GM18498 (cell line): Measurements from ENCODE around the gene DNAJB9.

Experiments used
- ATAC-seq: cut with Tn5 transposase; IDR thresholded peaks from one replicate; pipeline ENCODE4 v1.9.1; 2021; ENCODE audit warnings: mild to moderate bottlenecking, moderate library complexity; ENCODE audit not compliant: unreplicated experiment

Gene DNAJB9

DNA sequence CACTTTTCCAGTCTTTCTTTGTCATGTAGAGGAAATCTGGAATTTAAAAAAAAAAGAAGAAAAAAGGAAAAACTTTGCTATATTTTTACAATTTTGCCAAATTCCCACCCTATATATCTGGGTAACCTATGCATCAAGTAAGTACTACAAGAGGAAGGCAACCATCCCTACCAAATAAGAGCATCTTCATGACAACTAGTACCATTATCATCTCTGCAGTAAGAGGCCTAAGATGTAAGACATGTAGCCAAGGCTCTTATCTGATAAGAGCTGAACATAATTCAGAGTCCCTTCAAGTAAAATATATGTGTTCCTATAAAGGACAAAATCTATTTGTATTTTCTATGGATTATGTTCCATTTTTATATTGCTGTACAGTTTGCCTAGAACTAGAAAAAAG is 3.7 kb upstream of the DNAJB9 start:
- ATAC-seq, result no peak

DNA sequence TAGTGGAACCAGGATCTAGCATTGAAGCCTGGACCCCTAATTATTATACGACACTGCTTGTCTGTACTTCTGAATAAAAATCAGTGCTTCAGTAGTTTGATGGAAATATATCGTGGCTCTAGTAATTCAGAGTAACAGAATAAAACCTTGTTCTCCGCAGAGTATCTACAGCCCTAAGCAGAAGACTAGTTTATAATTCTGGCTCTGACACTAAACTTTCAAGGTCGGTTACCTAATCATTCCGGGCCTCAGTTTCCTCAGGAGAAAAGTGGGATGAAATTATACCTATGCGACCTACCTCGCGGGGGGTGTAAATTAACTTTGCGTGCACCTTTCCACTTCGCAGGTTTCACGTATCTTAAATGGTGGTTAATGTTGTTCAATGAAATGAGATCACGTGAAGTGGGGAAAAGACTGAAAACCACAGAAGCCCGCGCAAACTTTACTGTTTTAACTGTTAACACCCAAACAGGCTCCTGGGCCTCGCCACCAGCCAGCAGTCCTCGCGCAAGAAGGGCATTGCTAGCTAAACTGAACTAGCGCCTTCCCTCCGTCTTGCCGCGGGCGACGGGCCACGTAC is 783 bp upstream of the DNAJB9 start:
- no peak for ATAC-seq

DNA sequence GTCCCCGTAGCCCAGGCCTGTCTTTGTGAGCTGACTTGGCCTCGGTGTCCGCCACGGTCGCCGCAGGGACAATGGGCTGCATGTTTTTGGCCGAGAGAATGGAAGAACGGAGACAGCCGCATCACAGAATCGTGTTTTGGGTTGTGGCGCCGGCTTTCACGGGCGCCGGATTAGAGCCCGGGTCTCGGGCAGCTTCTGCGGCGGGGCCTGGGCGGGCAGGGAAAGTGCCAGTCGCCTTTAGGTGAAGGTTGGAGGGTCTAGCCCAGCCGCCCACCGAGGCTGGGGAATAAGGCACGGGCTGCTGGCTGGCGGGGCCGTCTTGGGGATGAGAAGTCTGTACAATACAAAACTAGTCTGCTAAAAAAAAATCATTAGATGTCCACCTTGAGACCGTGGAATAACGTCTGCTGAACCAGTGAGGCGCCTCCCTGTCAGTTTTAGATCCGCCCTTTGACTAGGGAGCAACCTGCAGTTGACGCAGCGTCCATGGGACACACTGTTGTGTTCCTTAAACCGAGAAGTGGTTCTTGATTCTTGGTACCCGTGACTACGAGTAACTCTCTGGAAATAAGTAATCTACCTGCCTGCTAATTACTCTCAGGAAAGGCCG is 577 bp downstream of the DNAJB9 start:
- peak; percentile 26 for ATAC-seq

DNA sequence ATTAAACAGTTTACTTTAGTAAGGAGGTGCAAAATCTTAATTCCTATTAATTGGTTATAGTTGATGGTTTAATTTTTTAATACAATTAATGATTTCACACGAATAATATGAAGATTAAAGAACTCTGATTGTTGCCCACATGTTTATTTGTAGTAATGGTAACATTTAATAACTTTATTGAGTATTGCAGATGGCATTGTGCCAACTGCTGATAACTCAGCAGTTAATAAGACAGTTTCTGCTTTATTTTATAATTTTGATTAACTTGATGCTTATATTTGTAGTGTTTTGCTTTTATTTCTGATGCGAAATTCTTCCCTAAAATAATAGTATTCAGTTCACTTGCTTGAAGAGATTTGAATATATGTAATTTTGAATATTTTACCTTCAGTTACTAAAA is 2.8 kb downstream of the DNAJB9 start:
- no peak for ATAC-seq

DNA sequence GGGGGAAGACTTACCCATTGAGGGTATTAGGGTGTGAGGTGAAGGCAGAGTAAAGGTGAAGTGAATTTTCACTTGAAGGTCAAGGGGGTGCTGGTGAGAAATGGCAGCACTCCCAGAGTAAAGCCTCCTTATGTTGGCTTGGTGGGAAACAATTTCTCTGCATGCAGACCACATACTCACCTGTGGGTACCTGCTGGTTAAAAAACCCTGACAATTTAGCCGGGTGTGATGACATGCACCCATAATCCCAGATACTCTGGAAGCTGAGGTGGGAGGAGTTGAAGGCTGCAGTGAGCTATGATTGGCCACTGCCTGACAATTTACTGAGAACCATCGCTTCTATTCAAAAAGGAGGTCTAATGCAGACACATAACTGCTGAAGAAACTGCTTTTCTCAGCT is 5.5 kb downstream of the DNAJB9 start:
- no peak for ATAC-seq

DNA sequence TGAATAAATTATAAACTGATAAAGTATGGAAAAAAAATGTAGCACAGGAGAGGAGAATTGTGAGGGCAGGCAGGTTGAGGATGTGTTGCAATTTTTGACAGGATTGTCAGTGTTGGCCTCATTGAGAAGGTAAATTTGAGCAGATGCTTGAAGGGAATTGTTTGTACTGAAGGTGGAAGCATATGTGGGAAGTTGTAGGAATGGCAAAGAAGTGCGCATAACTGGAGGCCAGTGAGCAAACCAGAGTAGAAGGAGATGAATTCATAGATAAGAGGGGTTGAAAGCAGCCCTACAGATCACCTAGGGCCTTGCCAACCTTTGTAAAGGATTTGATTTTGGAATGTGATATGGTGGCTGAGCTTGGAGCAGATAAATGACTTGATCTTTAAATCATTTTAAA is 6.4 kb downstream of the DNAJB9 start:
- ATAC-seq, result no peak

DNA sequence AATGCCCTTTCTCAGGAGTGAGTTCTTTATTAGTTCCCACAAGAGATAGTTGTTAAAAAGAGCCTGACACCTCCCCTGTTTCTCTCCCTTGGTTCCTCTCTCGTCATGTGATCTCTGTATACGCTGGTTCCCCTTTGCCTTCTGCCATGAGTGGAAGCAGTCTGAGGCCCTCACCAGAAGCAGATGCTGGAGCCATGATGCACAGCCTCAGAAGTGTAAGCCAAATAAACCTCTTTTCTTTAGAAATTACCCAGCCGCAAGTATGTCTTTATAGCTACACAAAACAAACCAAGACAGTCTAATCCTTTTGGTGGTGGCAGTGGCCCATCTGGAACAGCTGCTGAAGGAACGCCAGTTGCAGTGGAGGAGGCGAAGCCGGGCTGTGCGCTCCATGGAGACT is 9.3 kb downstream of the DNAJB9 start:
- no peak for ATAC-seq

DNA sequence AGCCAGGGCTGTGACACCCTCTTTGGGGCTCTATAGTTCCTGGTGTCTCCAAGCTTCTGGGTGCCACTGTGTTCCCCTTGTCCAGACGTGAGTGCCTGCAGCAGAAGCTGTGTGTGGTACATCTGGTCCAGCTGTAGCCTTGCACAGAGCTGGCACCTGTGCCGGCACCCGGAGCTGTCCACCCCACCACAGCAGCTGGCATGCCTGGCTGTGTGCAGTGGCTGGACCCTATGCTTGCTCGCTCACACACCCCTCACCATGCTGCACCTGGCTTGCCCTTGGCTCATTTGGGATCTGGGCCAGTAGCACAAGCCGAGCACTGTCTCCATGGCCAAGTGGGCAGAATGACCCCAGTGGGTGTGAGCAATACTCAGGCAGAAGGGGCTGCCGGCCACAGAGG is 10.6 kb downstream of the DNAJB9 start:
- no peak for ATAC-seq

DNA sequence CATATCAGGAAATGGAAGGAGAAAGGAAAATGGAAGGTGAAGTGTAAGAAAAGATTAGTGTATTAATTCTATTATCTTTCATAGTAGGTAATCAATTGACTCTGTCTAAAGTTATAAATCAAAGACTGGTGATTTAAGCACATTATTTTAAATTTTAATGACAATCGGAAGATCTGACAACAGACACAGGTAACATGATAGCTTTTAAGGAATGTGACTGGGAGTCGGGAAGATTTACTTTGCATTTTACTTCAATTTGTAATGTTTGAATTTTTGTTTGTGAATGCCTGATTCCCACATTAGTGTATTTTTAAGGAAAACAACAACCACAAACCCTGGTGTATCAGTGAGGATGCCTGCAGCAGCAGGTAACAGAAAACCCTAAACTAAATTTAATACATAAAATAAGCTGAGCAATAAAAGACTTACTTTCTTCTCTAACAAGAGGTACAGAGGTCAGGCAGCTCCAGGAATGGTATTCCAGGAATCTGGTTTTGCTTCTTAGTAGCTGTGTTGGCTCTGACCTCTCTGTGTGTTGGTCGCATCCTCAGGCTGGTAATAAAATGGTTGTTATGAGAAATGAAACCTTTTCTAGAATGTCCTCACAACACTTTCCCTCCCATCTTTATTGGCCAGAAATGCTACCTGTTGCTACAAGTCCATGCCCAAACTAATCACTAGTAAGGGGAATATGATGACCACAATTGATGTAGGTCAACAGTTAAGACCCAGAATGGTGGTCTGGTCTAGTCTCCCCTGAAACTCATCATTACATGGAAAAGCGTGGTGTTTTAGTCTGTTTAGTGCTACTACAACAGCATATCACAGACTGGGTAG is 12.2 kb downstream of the DNAJB9 start:
- ATAC-seq, result no peak

DNA sequence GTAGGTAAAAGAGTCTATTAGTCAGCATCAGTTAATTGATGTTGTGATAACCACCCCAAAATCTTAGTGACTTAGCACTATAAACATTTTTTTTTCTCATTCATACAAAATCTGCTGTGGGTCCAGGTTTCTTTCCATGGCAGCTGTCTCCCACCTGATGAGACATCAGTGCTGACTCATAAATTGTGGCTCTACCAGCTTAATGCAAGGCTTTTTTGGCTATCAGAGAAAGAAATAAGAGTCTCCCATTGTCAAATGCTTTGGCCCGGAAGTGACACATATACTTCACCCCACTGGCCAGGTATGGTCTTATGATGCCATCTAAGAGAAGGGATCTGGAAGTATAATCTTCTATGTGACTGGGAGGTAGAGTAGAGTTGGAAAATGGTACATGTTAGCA is 14.5 kb downstream of the DNAJB9 start:
- ATAC-seq, result no peak

DNA sequence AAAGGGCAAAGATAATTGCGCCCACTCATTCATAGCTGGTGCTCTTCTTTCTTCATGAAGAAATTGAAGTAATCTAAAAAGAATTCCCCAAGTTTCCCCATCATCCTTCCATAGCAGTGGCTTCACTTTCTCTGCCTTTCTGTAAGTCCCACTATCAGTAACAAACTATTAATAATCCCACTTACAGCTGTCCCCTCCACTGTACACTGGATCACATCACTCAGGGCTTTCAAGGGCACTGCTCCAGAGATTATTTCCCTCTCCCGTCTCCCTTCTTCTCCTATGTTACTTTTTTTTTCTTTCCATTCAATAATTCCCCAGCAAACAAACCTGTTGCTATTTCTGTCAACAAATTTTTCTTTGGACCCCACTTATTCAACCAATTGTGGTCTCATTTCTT is 16.2 kb downstream of the DNAJB9 start:
- ATAC-seq, result no peak

DNA sequence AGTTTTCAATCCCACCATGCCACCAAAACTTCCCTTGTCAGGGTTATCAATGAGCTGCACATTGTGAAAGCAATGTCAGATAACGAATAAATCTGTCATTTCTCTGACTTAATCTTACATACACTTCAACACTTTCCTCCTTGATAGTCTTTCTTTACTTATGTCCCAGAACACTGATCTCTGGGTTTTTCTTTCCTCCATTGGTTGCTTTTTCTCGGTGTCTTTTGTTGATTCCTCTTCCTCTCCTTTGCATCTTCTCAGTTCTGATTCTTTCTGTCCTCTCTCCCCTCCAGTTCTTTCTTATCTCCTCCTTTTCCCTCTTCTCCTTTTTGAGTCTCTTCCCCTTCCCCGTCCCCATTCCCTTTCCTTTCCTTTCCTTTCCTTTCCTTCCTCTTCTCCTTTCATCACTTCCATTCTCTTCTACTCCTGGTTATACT is 16.6 kb downstream of the DNAJB9 start:
- ATAC-seq, result no peak

DNA sequence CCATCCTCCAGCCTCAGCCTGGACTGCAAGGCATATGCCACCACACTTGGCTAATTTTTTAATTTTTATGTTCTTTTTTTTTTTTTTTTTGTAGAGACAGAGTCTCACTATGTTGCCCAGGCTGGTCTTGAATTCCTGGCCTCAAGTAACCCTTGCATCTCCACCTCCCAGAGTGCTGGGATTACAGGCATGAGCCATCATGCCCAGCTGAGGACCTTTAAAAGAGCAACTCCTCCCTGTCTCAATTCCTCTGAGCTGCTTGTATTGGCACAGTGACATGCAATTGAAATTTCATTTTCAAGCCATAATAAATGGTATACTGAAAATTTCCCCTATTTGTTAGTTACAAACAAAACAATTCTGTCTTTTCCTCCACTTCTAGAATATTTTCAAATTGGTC is 19.5 kb downstream of the DNAJB9 start:
- ATAC-seq, result no peak

DNA sequence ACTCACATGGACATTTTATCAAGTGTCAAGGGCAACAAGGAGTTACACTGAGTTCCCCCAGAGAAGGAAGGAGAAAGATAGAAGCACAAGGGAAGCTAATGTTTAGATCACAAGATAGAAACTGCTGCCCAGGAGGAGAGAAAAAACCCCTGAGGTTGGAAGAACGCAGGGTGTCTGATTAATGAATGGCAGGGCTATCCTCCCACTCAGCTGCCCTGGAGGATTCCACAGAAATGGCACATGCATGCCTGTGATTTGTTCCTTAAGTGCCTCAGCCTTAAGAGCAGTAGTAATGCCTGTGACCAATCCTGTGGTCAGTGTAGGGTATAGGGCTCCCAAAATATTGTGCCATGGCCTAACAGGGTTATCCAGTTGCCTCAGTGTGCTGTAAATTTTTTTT is 20.2 kb downstream of the DNAJB9 start:
- no peak for ATAC-seq

DNA sequence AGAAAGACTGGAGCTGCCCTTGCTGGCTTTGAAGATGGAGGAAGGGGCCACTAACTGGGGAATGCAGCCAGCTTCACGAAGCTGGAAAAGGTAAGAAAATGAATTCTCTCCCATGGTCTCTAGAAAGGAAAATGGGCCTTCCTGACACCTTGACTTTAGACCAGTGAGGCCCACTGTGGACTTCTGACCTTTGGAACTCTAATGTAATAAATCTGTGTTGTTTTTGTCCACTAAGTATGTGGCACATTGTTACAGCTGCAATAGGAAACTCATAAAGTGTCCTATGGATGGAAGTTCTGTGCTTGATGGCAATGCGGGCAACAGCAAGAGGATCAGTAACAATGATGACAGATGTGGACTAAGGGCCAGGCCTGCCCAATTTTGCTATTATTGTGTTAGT is 20.9 kb downstream of the DNAJB9 start:
- no peak for ATAC-seq

DNA sequence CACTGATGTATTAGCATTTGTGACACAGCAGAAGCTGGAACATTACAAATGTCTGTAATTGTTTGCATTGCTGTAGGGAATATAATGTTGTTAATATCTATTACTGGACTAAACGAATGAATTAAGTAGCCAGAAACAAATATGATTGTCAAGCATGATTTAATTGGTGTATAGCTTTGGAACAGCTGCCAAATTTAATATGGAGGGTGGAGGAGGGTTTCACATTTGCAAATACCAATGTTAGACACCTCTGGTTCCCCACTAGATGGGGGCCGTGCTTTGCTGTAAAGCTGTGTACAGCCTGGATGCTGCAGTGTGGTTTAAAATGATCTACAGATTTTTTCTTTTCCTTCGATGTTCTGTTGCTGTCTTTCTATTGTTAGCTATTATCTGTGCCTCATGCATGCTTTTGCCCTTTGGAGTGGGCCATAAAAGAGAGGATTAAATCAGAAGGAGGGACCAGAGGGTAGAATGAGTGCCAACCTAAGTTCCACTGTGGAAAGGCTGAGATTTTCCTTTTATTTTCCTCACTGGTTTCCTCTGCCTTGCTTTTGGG is 23.1 kb downstream of the DNAJB9 start:
- ATAC-seq, result no peak

DNA sequence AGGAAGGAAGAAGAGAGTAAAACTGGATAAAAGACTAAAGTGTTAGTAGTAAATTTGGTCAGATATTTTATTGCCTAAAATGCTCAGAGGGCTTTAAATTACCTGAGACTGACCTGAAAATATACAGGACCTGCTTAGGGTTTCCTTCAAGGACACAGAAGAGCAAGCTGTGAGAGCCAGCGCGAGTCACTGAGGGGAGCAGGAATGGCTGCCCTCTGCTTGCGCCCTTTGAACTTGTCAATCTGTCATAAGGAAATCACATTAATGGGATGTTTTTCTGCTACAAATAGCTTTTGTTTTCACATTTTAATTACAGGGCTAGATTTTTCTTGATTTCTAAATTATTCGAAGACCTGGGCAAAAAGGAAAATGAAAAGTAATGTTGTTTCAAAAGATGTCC is 26.9 kb downstream of the DNAJB9 start:
- ATAC-seq, result no peak

DNA sequence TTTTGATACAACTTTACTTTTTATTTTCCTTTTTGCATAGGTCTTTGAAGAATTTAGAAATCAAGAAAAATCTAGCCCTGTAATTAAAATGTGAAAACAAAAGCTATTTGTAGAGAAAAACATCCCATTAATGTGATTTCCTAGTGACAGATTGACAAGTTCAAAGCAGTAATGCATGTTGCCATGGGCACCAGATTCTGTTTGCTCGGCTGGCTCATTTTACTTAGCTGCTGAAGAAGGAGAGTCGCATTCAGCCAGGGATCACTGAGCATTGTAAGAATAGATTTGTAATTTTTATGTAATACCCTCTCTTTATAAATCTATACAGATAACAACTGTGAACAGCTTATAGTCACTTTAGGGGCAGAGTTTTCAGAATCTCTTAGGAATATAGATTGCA is 28.5 kb downstream of the DNAJB9 start:
- no peak for ATAC-seq

DNA sequence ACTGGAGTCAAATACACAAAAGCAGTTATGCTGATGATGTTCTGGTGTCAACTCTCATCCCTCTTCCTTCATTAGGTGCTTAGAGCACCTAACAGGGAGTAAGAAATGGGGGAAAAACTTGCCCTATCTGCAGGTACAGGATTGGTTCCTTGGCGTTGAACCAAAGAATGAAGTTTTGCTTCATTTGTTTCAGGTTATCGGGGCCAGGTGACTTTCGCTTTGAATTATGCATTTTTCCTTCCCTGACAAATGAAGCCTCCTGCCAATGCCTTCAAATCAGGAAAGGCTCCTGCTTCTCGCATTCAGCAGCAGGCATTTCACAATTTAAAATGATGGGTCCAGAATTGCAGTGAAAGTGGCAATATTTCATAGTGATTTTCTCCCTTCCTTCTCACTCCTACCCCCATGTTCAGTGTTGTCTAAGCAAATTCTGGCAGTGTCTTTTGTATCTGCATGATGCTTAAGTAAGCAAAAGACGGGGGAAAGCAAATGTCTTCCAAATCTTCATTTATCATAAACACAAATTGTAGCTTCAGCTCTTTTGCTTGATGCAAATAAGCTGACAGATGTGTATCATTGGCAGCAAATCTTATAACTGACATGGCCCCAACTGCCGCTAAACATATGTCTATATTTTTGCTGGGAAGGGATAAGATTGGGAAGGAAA is 29.4 kb downstream of the DNAJB9 start:
- no peak for ATAC-seq

DNA sequence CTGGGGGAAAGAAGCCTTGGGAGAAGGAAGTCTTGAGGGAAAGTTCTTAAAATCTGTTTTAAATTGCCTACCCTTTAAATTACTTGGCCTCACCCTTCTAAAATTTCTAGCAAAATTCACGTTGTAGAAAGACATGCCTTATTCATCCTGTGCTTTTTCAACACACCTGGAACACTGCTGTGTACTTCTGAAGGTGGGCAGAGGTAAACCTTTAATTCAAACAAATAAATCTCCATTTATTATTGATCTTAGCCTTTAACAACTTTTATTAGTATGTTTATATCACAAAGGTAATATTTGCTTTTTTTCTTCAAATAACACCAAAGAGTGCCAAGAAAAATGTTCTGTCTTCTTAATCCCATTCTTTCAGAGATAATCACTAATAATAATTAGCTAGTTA is 30.7 kb downstream of the DNAJB9 start:
- no peak for ATAC-seq

DNA sequence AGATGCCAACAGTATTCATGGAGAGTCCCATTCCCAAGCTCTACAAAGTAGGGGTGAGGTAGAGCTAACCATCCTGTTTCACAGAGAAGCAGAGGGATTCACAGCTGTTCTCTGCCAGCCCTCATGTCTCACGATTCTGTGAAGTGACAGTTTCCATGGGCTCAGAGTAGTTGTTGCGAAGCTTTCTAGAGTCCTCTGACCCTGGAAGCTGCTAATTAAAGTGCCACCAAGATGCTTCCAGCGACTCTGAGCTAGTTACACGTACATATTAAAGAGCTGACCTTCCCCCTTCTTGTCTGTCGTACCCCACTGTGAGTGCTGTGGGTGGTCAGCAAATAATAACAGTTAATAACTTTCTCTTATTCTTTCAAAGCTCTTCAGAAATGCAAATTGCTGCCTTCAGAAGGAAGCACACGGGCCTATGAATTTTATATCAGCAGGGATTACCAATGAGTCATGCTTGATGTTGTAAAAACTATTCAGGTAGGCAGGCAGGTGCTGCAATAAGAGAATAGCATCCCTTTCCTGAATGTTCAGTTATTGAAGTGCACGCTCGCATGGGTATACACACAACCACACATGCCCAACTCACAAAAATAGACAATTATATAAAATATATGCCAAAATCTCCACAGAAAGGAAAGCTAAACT is 34.1 kb downstream of the DNAJB9 start:
- ATAC-seq, result no peak
